SK-N-SH (cell line): ENCODE results near the gene TGM2. TPM values are rescaled to one million over a fixed set of nuclear protein-coding genes. Genes with fewer than 3 reads are reported as not detected.

Experiments used
- CTCF ChIA-PET: fragments of 300-600, 350-600 bp; formaldehyde crosslinking; extraction: SDS; loops from one replicate; lab custom pipeline; 2021; lab: Yijun Ruan, JAX
- POLR2A ChIA-PET: fragments of 350-600 bp; sonication (Branson Sonifier 250); formaldehyde crosslinking; extraction: SDS; loops from one replicate; lab custom pipeline; 2020; ENCODE audit warnings: antibody characterized with exemption, inconsistent platforms; lab: Yijun Ruan, JAX
- DNase-seq: peaks from one replicate; pipeline ENCODE4 v3.0.0; 2012
- H2AFZ ChIP-seq: fragments of 200-600 bp; sonication (generic); 2 replicates; pipeline ENCODE4 v1.8.1; 2016; ENCODE audit warnings: antibody characterized with exemption, mild to moderate bottlenecking, low read depth
- H3F3A ChIP-seq: fragments of 200-600 bp; sonication (generic); replicated peaks from 2 replicates; pipeline ENCODE3; 2016; ENCODE audit warnings: antibody characterized with exemption, mild to moderate bottlenecking; ENCODE audit not compliant: insufficient read depth
- H3K27ac ChIP-seq, 2 experiments: fragments of 200-500 bp in 1 of 2; fragments of 200-600 bp in 1 of 2; sonication (Bioruptor generic) in 1 of 2; sonication (generic), shearing (Covaris generic) in 1 of 2; 2 replicates each; pipeline versions ENCODE4 v1.5.1 to v1.6.1; 2014 to 2016; ENCODE audit warnings: low read depth in 2 of 2, inconsistent platforms in 1 of 2, low read length in 1 of 2, mild to moderate bottlenecking in 1 of 2, mixed read lengths in 1 of 2
- H3K27me3 ChIP-seq: fragments of 200-600 bp; sonication (generic), shearing (Covaris generic); 2 replicates; pipeline ENCODE4 v1.6.1; 2016; ENCODE audit warnings: mixed run types; ENCODE audit not compliant: insufficient read depth
- H3K36me3 ChIP-seq, 2 experiments: fragments of 200-500 bp in 1 of 2; fragments of 200-600 bp in 1 of 2; sonication (Bioruptor generic) in 1 of 2; sonication (generic) in 1 of 2; replicated peaks in 1 of 2; 2 replicates each; pipeline versions ENCODE3 to v1.5.1; 2014 to 2016; ENCODE audit warnings: low read length in 1 of 2, mild to moderate bottlenecking in 1 of 2; ENCODE audit not compliant: insufficient read depth in 2 of 2, control insufficient read depth in 1 of 2
- H3K4me1 ChIP-seq, 2 experiments: fragments of 200-500 bp in 1 of 2; fragments of 200-600 bp in 1 of 2; sonication (Bioruptor generic) in 1 of 2; sonication (generic), shearing (Covaris generic) in 1 of 2; 2 replicates each; pipeline versions ENCODE4 v1.5.1 to v1.6.1; 2014 to 2016; ENCODE audit warnings: low read depth in 1 of 2, low read length in 1 of 2, mixed run types in 1 of 2; ENCODE audit not compliant: insufficient read depth in 2 of 2, control insufficient read depth in 1 of 2
- H3K4me2 ChIP-seq: fragments of 200-600 bp; sonication (generic), shearing (Covaris generic); 2 replicates; pipeline ENCODE4 v1.6.1; 2017; ENCODE audit warnings: mixed run types
- H3K4me3 ChIP-seq, 2 experiments: fragments of 200-500 bp in 1 of 2; fragments of 200-600 bp in 1 of 2; sonication (Bioruptor generic) in 1 of 2; sonication (generic), shearing (Covaris generic) in 1 of 2; 2 replicates each; pipeline versions ENCODE4 v1.5.1 to v1.8.1; 2014 to 2016; ENCODE audit warnings: low read depth in 2 of 2, inconsistent platforms in 1 of 2, low read length in 1 of 2, mild to moderate bottlenecking in 1 of 2, mixed read lengths in 1 of 2, moderate library complexity in 1 of 2
- H3K79me2 ChIP-seq: fragments of 200-600 bp; sonication (generic); 2 replicates; pipeline ENCODE4 v1.8.1; 2017; ENCODE audit warnings: mild to moderate bottlenecking; ENCODE audit not compliant: insufficient read depth
- H3K9ac ChIP-seq: fragments of 200-600 bp; sonication (generic); 2 replicates; pipeline ENCODE4 v1.6.1; 2017; ENCODE audit warnings: mixed run types
- H3K9me2 ChIP-seq: fragments of 200-600 bp; sonication (generic); 2 replicates; pipeline ENCODE4 v1.6.1; 2017; ENCODE audit warnings: mixed run types
- H3K9me3 ChIP-seq: fragments of 200-600 bp; sonication (generic); 2 replicates; pipeline ENCODE4 v1.6.1; 2017; ENCODE audit warnings: mixed run types, mild to moderate bottlenecking, moderate library complexity
- H4K20me1 ChIP-seq: fragments of 200-600 bp; sonication (generic); 2 replicates; pipeline ENCODE4 v1.6.1; 2017; ENCODE audit warnings: mild to moderate bottlenecking, mixed run types; ENCODE audit not compliant: insufficient read depth
- CHD2 ChIP-seq: fragments of 150-350 bp; IDR thresholded peaks from 2 replicates; pipeline ENCODE4 v1.6.1; 2018; ENCODE audit warnings: low read length; ENCODE audit not compliant: partially characterized antibody
- FOXJ3 ChIP-seq: sonication (generic); formaldehyde crosslinking; IDR thresholded peaks from 2 replicates; pipeline ENCODE4 v1.5.1; 2020; ENCODE audit warnings: mild to moderate bottlenecking, missing genetic modification reagents
- GABPA ChIP-seq: IDR thresholded peaks from 2 replicates; pipeline ENCODE4 v1.4.0; 2012; ENCODE audit warnings: low read depth, mild to moderate bottlenecking
- GATA2 ChIP-seq: sonication (generic); formaldehyde crosslinking; IDR thresholded peaks from 2 replicates; pipeline ENCODE4 v1.5.0; 2020; ENCODE audit warnings: mild to moderate bottlenecking, missing genetic modification reagents
- JUND ChIP-seq: IDR thresholded peaks from 2 replicates; pipeline ENCODE4 v1.4.0; 2012
- MAX ChIP-seq: IDR thresholded peaks from 2 replicates; pipeline ENCODE4 v1.4.0; 2012; ENCODE audit warnings: low read depth
- MXI1 ChIP-seq: IDR thresholded peaks from 2 replicates; pipeline ENCODE4 v1.6.1; 2012; ENCODE audit warnings: mild to moderate bottlenecking, low read depth, low read length, improper control_type of control experiment
- NFIC ChIP-seq: IDR thresholded peaks from 2 replicates; pipeline ENCODE4 v1.4.0; 2012; ENCODE audit warnings: borderline replicate concordance
- PBX3 ChIP-seq: IDR thresholded peaks from 2 replicates; pipeline ENCODE4; 2012
- RAD21 ChIP-seq: IDR thresholded peaks from 2 replicates; pipeline ENCODE4 v1.6.1; 2012; ENCODE audit warnings: mild to moderate bottlenecking, low read length
- RCOR1 ChIP-seq: fragments of 150-350 bp; IDR thresholded peaks from 2 replicates; pipeline ENCODE4 v1.6.1; 2017; ENCODE audit warnings: antibody characterized with exemption, low read length
- TAF1 ChIP-seq: IDR thresholded peaks from 2 replicates; pipeline ENCODE4 v1.6.1; 2012; ENCODE audit warnings: low read depth, mild to moderate bottlenecking, low read length, moderate library complexity, borderline replicate concordance
- TCF12 ChIP-seq: IDR thresholded peaks from 2 replicates; pipeline ENCODE4 v1.4.0; 2012
- YY1 ChIP-seq: IDR thresholded peaks from 2 replicates; pipeline ENCODE4 v1.4.0; 2012; ENCODE audit warnings: low read depth, mild to moderate bottlenecking
- ZBTB33 ChIP-seq: IDR thresholded peaks from 2 replicates; pipeline ENCODE4 v1.4.0; 2012; ENCODE audit warnings: low read depth, borderline replicate concordance
- WGBS: methylation state at CpG from one replicate; pipeline ENCODE4 v1.1.6; 2017; ENCODE audit warnings: low lambda C conversion rate; 5-methylcytosine and 5-hydroxymethylcytosine counted together
- polyA plus RNA-seq, 3 experiments: library from polyadenylated mRNA; depleted of rRNA; stranded (reverse); fragments of >200 nt; gene quantifications; 2 replicates each; pipeline ENCODE4 v1.2.3, GENCODE V29; 2012

TGM2 gene
- polyA plus RNA-seq, 1 of the 3 experiments (the other 2 are of a cell fraction): 676 TPM

- Histone ChIP-seq H3K27ac (peak overlapping the region in 1 of 2 experiments; percentile 67; a peak in 2 of 4 replicates), H3K4me1 (peaks cover 27% of the 10 kb centered on the region in 2 experiments), H3K36me3 (no peaks in the 10 kb centered on the region), H3K9me3 (no peaks in the 10 kb centered on the region), H3F3A (peaks cover 22% of the 10 kb centered on the region), H3K79me2 (no peaks in the 10 kb centered on the region), H2AFZ (no peak overlapping the region), H3K27me3 (no peaks in the 10 kb centered on the region), H3K9ac (no peak overlapping the region), H3K4me3 (no peak overlapping the region), H4K20me1 (no peaks in the 10 kb centered on the region), H3K9me2 (no peaks in the 10 kb centered on the region), H3K4me2 (no peak overlapping the region)
- 82% methylated on average over 4 of the region's 4 CpGs for WGBS
- no peak for DNase-seq
- TF ChIP-seq ZBTB33 (no peak), TAF1 (no peak), GABPA (no peak), PBX3 (no peak), MAX (no peak), MXI1 (no peak), JUND (no peak), FOXJ3 (no peak), RAD21 (no peak), NFIC (no peak), RCOR1 (no peak), CHD2 (no peak), TCF12 (no peak)
- ChIA-PET CTCF (interaction anchor here (0.7 to 8.1 kb wide), 4 partner anchors 17 to 119 kb away, joined by 4 to 63 read pairs (median 29); no protein-coding TSS in a partner anchor), POLR2A (no interaction called here)
These were observed 6.6 kb upstream of the TGM2 start for GRCh38 chr20:38171675-38172043.

GRCh38 chr20:38170826-38171674, 6.0 kb upstream of the TGM2 start:
- peaks cover 22% of the 10 kb centered on the region for H3F3A ChIP-seq
- WGBS: 63% methylated on average over 10 of the region's 11 CpGs
- no peak overlapping the region for H3K4me2 ChIP-seq
- no peaks in the 10 kb centered on the region for H3K79me2 ChIP-seq
- H3K9me2 ChIP-seq: no peaks in the 10 kb centered on the region
- no peaks in the 10 kb centered on the region for H3K27me3 ChIP-seq
- peak overlapping the region in 1 of 2 experiments; percentile 3; a peak in 2 of 4 replicates for H3K27ac ChIP-seq
- H2AFZ ChIP-seq: no peak overlapping the region
- ChIA-PET CTCF (interaction anchor here (0.6 to 8.1 kb wide), 5 partner anchors 11 to 119 kb away, joined by 3 to 63 read pairs (median 7); no protein-coding TSS in a partner anchor), POLR2A (interaction anchor here (0.6 kb wide), 1 partner anchor 21 kb away, joined by 4 read pairs; no protein-coding TSS in a partner anchor)
- H3K4me1 ChIP-seq: peaks cover 27% of the 10 kb centered on the region in 2 experiments
- H3K9ac ChIP-seq: no peak overlapping the region
- no peaks in the 10 kb centered on the region for H4K20me1 ChIP-seq
- H3K9me3 ChIP-seq: no peaks in the 10 kb centered on the region
- DNase-seq: no peak
- no peak overlapping the region for H3K4me3 ChIP-seq
- TF ChIP-seq GATA2 (CRISPR knock-in tag) (0 out of 2 replicates have a peak, but pooled peaks have one; percentile 17), YY1 (no peak)
- H3K36me3 ChIP-seq: no peaks in the 10 kb centered on the region
